ENCODE measurements around the gene RIIAD1.
"Not testable (repeated sequence)": the region's sequence is repeated elsewhere in the genome, so short reads cannot be mapped to it uniquely, and the experiment has no call there.

RIIAD1 gene

GRCh38 chr1:151759241-151759640, 37.9 kb downstream of the RIIAD1 start:
- Histone ChIP-seq H3K27me3 (ENCODE audit: insufficient read depth, low read depth) (no peaks in the 10 kb centered on the region), H3K79me2 (ENCODE audit: insufficient read depth, low read depth) (peaks cover 20% of the 10 kb centered on the region), H3K4me1 (ENCODE audit: low read depth, poor library complexity, severe bottlenecking) (peaks cover 15% of the 10 kb centered on the region), H3K4me2 (no peak overlapping the region), H3K36me3 (ENCODE audit: insufficient read depth) (peaks cover 29% of the 10 kb centered on the region; the same call in 1 of the 2 replicates), H3K9ac (no peak overlapping the region), H4K20me1 (ENCODE audit: insufficient read depth) (no peaks in the 10 kb centered on the region), H3K27ac (no peak overlapping the region), H2AFZ (ENCODE audit: low read depth) (no peak overlapping the region), H3K4me3 (IDR thresholded peaks at IDR 0.05; ENCODE audit: insufficient read depth, low read depth, low read length) (no peak overlapping the region)
- TF ChIP-seq, protein P1, sequence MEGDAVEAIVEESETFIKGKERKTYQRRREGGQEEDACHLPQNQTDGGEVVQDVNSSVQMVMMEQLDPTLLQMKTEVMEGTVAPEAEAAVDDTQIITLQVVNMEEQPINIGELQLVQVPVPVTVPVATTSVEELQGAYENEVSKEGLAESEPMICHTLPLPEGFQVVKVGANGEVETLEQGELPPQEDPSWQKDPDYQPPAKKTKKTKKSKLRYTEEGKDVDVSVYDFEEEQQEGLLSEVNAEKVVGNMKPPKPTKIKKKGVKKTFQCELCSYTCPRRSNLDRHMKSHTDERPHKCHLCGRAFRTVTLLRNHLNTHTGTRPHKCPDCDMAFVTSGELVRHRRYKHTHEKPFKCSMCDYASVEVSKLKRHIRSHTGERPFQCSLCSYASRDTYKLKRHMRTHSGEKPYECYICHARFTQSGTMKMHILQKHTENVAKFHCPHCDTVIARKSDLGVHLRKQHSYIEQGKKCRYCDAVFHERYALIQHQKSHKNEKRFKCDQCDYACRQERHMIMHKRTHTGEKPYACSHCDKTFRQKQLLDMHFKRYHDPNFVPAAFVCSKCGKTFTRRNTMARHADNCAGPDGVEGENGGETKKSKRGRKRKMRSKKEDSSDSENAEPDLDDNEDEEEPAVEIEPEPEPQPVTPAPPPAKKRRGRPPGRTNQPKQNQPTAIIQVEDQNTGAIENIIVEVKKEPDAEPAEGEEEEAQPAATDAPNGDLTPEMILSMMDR (conservative IDR thresholded peaks at IDR 0.05; ENCODE audit: low read depth, low read length), result no peak

DNA sequence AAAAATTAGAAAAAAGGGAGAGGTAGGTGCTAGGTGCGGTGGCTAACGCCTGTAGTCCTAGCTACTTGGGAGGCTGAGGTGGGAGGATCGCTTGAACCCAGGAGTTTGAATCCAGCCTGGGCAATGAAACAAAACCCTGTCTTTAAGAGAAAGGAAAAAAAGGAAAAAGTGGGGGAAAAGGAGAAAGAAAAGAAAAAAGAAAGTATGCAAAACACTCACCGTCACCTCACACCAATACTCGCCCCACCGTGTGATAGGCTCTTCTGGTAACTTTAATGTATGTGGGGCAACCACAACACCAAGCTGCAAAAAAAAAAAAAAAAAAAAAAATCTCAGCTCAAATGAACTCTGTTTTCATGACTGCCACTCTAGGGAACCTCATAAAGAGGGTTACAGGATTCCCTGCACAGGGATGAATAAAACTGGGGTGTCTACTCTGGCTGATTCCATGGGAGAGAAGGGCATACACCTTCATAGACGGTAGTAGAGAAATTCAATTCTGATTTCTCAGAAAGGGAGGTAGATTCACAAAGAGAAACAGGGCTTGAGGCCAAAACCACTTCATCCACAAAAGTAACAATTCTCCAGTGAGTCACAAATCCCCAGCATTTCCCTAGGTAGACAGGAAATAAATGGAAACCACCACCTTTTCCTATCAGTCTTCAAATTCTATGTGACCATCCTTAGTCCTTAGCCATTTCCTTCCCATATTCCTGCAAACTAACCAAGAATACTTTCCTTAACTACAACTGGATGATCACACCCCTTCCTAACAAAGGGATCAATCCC, 39.5 kb downstream of the RIIAD1 start:
- Histone ChIP-seq H4K20me1 (ENCODE audit: insufficient read depth) (no peaks in the 10 kb centered on the region), H3K79me2 (ENCODE audit: insufficient read depth, low read depth) (peaks cover 20% of the 10 kb centered on the region), H3K4me3 (IDR thresholded peaks at IDR 0.05; ENCODE audit: insufficient read depth, low read depth, low read length) (no peak overlapping the region), H3K27ac (no peak overlapping the region), H3K4me1 (ENCODE audit: low read depth, poor library complexity, severe bottlenecking) (peaks cover 19% of the 10 kb centered on the region), H3K4me2 (no peak overlapping the region), H3K36me3 (ENCODE audit: insufficient read depth) (peaks cover 29% of the 10 kb centered on the region; the same call in 1 of the 2 replicates), H2AFZ (ENCODE audit: low read depth) (no peak overlapping the region), H3K9ac (no peak overlapping the region), H3K27me3 (ENCODE audit: insufficient read depth, low read depth) (no peaks in the 10 kb centered on the region)
- TF ChIP-seq, protein P1 (conservative IDR thresholded peaks at IDR 0.05; ENCODE audit: low read depth, low read length), result no peak

GRCh38 chr1:151762941-151763921, 41.9 kb downstream of the RIIAD1 start, which contains the start of gene MRPL9:
MRPL9 (minus strand) TSS chr1:151763496; CDS start chr1:151763479, 17 bp downstream.
- TF ChIP-seq, protein P1 (conservative IDR thresholded peaks at IDR 0.05; ENCODE audit: low read depth, low read length), result 0 out of 2 replicates have a peak, but pooled peaks have one; percentile 9
- peak within 1 kb of the TSS; percentile 86 for H3K9ac ChIP-seq
- peak within 1 kb of the TSS; percentile 95 for H3K4me2 ChIP-seq
- H3K79me2 ChIP-seq (ENCODE audit: insufficient read depth, low read depth), result peaks cover 20% of the 10 kb centered on the region
- H2AFZ ChIP-seq (ENCODE audit: low read depth), result peak within 1 kb of the TSS; percentile 95
- H3K27ac ChIP-seq, result peak within 1 kb of the TSS; percentile 57
- no peaks in the 10 kb centered on the region for H4K20me1 ChIP-seq (ENCODE audit: insufficient read depth)
- peak within 1 kb of the TSS; percentile 99 for H3K4me3 ChIP-seq (IDR thresholded peaks at IDR 0.05; ENCODE audit: insufficient read depth, low read depth, low read length)
- H3K27me3 ChIP-seq (ENCODE audit: insufficient read depth, low read depth), result no peaks in the 10 kb centered on the region
- H3K36me3 ChIP-seq (ENCODE audit: insufficient read depth), result peaks cover 27% of the 10 kb centered on the region; the same call in 1 of the 2 replicates
- H3K4me1 ChIP-seq (ENCODE audit: low read depth, poor library complexity, severe bottlenecking), result peaks cover 19% of the 10 kb centered on the region

GRCh38 chr1:151763990-151764389, 42.7 kb downstream of the RIIAD1 start:
- Histone ChIP-seq H3K36me3 (ENCODE audit: insufficient read depth) (peaks cover 22% of the 10 kb centered on the region; the same call in 1 of the 2 replicates), H3K27ac (peak overlapping the region; percentile 57), H3K27me3 (ENCODE audit: insufficient read depth, low read depth) (no peaks in the 10 kb centered on the region), H4K20me1 (ENCODE audit: insufficient read depth) (no peaks in the 10 kb centered on the region), H3K4me3 (IDR thresholded peaks at IDR 0.05; ENCODE audit: insufficient read depth, low read depth, low read length) (peak overlapping the region; percentile 99), H3K79me2 (ENCODE audit: insufficient read depth, low read depth) (peaks cover 20% of the 10 kb centered on the region), H3K9ac (peak overlapping the region; percentile 86), H2AFZ (ENCODE audit: low read depth) (peak overlapping the region; percentile 95), H3K4me2 (peak overlapping the region; percentile 95), H3K4me1 (ENCODE audit: low read depth, poor library complexity, severe bottlenecking) (peaks cover 19% of the 10 kb centered on the region)
- TF ChIP-seq, protein P1 (conservative IDR thresholded peaks at IDR 0.05; ENCODE audit: low read depth, low read length), result no peak

DNA sequence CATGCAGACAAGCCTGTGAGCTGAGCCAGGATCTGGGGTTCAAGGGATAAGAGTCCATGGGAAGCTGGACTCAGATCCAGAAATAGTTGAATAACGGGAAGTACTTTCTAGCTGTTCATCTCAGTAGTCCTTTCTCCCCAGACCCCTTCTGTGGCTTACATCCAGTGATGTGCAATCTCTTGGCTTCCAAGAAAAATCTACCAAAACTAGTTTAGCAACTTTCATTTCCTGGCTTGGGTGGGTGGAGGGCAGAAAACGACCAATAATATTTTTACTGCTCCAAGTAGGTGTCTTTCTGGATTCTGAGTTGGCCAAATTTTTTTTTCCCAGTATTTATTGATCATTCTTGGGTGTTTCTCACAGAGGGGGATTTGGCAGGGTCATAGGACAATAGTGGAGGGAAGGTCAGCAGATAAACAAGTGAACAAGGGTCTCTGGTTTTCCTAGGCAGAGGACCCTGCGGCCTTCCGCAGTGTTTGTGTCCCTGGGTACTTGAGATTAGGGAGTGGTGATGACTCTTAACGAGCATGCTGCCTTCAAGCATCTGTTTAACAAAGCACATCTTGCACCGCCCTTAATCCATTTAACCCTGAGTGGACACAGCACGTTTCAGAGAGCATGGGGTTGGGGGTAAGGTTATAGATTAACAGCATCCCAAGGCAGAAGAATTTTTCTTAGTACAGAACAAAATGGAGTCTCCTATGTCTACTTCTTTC, 47.2 kb downstream of the RIIAD1 start:
- not testable (repeated sequence) for H3K79me2 ChIP-seq (ENCODE audit: insufficient read depth, low read depth); H3K27ac ChIP-seq; H3K4me1 ChIP-seq (ENCODE audit: low read depth, poor library complexity, severe bottlenecking); H4K20me1 ChIP-seq (ENCODE audit: insufficient read depth); H3K4me2 ChIP-seq; H2AFZ ChIP-seq (ENCODE audit: low read depth); H3K27me3 ChIP-seq (ENCODE audit: insufficient read depth, low read depth); H3K36me3 ChIP-seq (ENCODE audit: insufficient read depth); H3K9ac ChIP-seq; H3K4me3 ChIP-seq (IDR thresholded peaks at IDR 0.05; ENCODE audit: insufficient read depth, low read depth, low read length)

DNA sequence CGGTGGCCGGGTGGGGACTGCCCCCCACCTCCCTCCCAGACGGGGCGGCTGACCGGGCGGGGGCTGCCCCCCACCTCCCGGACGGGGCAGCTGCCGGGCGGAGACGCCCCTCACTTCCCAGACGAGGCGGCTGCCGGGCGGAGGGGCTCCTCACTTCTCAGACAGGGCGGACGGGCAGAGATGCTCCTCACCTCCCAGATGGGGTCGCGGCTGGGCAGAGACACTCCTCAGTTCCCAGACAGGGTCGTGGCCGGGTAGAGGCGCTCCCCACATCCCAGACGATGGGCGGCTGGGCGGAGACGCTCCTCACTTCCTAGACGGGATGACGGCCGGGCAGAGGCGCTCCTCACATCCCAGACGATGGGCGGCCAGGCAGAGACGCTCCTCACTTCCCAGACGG, 47.9 kb downstream of the RIIAD1 start:
- not testable (repeated sequence) for H3K27ac ChIP-seq

More for the DNA sequence above, 47.9 kb downstream of the RIIAD1 start:
- H3K79me2 ChIP-seq (ENCODE audit: insufficient read depth, low read depth); H3K4me1 ChIP-seq (ENCODE audit: low read depth, poor library complexity, severe bottlenecking); H3K36me3 ChIP-seq (ENCODE audit: insufficient read depth); H3K27me3 ChIP-seq (ENCODE audit: insufficient read depth, low read depth); H3K9ac ChIP-seq; H3K4me3 ChIP-seq (IDR thresholded peaks at IDR 0.05; ENCODE audit: insufficient read depth, low read depth, low read length); H3K4me2 ChIP-seq; H4K20me1 ChIP-seq (ENCODE audit: insufficient read depth); H2AFZ ChIP-seq (ENCODE audit: low read depth): not testable (repeated sequence)
